PFSK-1 (cell line): ENCODE measurements around the gene VPS41.

Experiments used
- FOXP2 ChIP-seq: optimal IDR thresholded peaks from 2 replicates; pipeline ENCODE3; 2011; ENCODE audit warnings: borderline replicate concordance, control low read depth, inconsistent platforms; ENCODE audit not compliant: insufficient read depth; ENCODE audit errors: extremely low read length, extremely low read depth
- POLR2AphosphoS5 ChIP-seq: IDR thresholded peaks from 2 replicates; pipeline ENCODE4 v1.6.1; 2012; ENCODE audit warnings: low read depth, mild to moderate bottlenecking, control low read depth, low read length, moderate library complexity
- SIN3A ChIP-seq: IDR thresholded peaks from 2 replicates; pipeline ENCODE4 v1.6.1; 2012; ENCODE audit warnings: mild to moderate bottlenecking, low read length, moderate library complexity, borderline replicate concordance; ENCODE audit not compliant: insufficient read depth
- TAF1 ChIP-seq: IDR thresholded peaks from 2 replicates; pipeline ENCODE4 v1.6.1; 2012; ENCODE audit warnings: low read length, control low read depth, borderline replicate concordance; ENCODE audit not compliant: insufficient read depth
- TF ChIP-seq, protein P1 (sequence below), 2 experiments: IDR thresholded peaks; 2 replicates each; pipeline versions ENCODE4 v1.6.1 to v1.8.0; 2011 to 2012; ENCODE audit warnings: low read depth in 2 of 2, low read length in 2 of 2, control low read depth in 1 of 2, inconsistent platforms in 1 of 2, mild to moderate bottlenecking in 1 of 2, moderate library complexity in 1 of 2; ENCODE audit not compliant: insufficient read depth in 1 of 2

VPS41 gene

DNA sequence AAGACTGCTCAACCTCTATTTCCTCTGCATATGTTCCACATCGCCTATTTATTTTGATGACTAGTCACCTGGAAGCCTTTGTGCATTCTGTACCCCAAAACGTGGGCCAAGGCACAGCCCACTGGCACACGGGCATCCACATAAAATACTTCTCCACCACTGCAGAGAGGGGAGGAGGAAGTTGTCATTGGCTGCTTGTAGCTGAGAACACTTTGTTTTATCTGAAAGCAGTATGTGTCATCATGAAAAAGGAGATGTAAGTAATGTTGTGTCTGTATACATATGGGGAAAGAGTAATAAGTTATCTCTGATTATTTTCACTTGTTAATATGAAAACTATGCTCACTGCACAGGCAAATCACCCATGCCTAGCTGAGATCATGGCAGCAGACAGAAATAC, 229.6 kb downstream of the VPS41 start:
- no peak for TF ChIP-seq TAF1
- no peak for TF ChIP-seq SIN3A
- TF ChIP-seq, protein P1, sequence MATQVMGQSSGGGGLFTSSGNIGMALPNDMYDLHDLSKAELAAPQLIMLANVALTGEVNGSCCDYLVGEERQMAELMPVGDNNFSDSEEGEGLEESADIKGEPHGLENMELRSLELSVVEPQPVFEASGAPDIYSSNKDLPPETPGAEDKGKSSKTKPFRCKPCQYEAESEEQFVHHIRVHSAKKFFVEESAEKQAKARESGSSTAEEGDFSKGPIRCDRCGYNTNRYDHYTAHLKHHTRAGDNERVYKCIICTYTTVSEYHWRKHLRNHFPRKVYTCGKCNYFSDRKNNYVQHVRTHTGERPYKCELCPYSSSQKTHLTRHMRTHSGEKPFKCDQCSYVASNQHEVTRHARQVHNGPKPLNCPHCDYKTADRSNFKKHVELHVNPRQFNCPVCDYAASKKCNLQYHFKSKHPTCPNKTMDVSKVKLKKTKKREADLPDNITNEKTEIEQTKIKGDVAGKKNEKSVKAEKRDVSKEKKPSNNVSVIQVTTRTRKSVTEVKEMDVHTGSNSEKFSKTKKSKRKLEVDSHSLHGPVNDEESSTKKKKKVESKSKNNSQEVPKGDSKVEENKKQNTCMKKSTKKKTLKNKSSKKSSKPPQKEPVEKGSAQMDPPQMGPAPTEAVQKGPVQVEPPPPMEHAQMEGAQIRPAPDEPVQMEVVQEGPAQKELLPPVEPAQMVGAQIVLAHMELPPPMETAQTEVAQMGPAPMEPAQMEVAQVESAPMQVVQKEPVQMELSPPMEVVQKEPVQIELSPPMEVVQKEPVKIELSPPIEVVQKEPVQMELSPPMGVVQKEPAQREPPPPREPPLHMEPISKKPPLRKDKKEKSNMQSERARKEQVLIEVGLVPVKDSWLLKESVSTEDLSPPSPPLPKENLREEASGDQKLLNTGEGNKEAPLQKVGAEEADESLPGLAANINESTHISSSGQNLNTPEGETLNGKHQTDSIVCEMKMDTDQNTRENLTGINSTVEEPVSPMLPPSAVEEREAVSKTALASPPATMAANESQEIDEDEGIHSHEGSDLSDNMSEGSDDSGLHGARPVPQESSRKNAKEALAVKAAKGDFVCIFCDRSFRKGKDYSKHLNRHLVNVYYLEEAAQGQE (IDR thresholded peaks at IDR 0.05; ENCODE audit: insufficient read depth in 1 of 2, low read depth in 2 of 2, low read length in 2 of 2), result no peak

DNA sequence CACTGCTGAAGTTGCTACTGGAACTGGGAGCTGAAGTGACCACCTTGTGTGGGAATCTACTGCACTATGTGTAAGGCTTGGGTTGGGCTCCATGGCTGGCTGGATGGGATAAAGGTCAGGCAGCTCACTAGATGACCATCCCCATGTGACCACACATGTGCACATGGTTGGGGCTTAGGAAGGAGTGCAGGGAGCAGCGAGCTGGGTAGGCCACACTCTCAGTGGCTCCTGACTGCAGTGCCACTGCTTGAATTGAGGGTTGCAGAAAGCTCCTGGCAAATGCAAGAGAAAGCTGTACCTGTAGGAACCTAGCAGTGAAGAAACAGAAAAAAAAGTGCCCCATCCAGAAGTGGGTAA, 230.3 kb downstream of the VPS41 start:
- TF ChIP-seq, protein P1 (IDR thresholded peaks at IDR 0.05; ENCODE audit: insufficient read depth in 1 of 2, low read depth in 2 of 2, low read length in 2 of 2), result no peak
- TF ChIP-seq FOXP2 (no peak), SIN3A (no peak), POLR2AphosphoS5 (no peak), TAF1 (no peak)

DNA sequence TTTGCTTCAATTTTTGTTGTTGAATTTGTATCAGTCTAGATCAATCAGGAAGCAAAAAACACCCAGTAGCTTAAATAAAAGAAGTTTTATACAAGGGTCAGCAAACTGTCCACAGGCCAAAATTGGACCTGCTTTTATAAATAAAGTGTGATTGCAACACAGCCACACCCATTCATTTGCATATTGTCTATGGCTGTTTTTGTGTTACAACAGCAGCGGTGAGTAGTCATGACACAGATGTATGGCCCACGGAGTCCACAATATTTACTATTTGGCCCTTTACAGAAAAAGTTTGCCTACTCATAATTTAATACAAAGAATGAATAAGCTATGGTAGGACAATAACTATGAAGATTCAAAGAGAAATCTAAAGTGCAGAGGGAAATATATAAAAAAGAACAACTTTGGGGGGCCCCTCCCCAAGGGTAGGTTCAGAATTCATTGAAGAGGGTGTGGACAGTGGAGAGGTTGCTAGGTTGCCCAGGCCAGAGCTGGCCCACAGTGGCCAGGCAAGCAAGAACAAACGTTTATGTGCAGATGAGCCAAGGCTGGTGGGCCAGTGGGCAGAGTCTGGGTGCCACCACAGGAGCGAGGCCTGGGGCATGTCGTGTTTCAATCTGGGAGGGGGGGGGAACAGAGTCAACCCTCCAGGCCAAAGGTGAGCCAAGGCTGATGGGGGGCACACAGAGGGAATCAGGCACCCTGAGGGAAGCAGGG, 230.9 kb downstream of the VPS41 start:
- TF ChIP-seq SIN3A, result no peak
- TF ChIP-seq POLR2AphosphoS5, result no peak
- no peak for TF ChIP-seq TAF1
- TF ChIP-seq FOXP2, result no peak
- TF ChIP-seq, protein P1 (IDR thresholded peaks at IDR 0.05; ENCODE audit: insufficient read depth in 1 of 2, low read depth in 2 of 2, low read length in 2 of 2), result no peak

DNA sequence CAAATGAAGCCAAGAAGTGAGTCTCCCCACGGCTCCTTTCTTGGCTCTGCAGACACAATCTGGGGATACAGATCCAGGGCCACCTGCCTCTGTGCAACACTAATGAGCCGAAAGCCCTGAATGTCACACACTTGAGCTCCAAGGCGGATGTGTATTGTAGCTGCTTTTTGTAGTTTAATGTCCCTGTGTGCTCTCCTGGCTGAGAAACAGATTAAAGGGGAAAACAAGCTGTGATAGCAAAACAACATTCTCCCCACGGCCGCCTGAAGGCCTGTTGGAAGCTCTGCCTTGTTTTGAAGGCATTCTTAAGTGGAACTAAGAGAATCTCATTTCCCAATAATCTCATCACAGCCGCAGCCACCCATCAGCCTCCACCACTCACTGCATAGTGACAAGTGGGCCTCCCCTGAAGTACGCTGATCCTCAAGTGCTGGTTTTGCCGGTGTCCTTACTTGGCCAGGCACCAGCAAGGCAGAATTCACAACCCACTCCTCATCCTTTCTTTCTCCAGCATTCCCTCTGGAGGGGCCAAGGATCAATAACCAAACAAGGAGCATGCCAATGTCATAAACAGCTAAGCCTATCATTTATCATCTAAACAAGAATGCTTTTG, 233.4 kb downstream of the VPS41 start:
- no peak for TF ChIP-seq FOXP2
- no peak for TF ChIP-seq SIN3A
- TF ChIP-seq, protein P1 (IDR thresholded peaks at IDR 0.05; ENCODE audit: insufficient read depth in 1 of 2, low read depth in 2 of 2, low read length in 2 of 2), result no peak
- TF ChIP-seq POLR2AphosphoS5, result no peak
- no peak for TF ChIP-seq TAF1
